ENCODE measurements around the gene UBE2F. TPM values are rescaled to one million over a fixed set of nuclear protein-coding genes. Genes with fewer than 3 reads are reported as not detected.
A peak's percentile ranks its signal among the peaks of the same experiment; 100 is the strongest.

The UBE2F gene
- total RNA-seq, 1 experiment from 2014 or later = 116 TPM

GRCh38 chr2:238010572-238010971, 43.8 kb downstream of the UBE2F start:
- intact Hi-C loops (cut with micrococcal nuclease) = loop anchor here (10.0 kb wide), 1 partner anchor 496 kb away; no protein-coding TSS in a partner anchor
- Mint-ChIP-seq H3K36me3 (ENCODE audit: insufficient read depth, unreplicated experiment) (peaks cover 32% of the 10 kb centered on the region), H3K9me3 (ENCODE audit: unreplicated experiment) (no peaks in the 10 kb centered on the region), H3K4me1 (ENCODE audit: insufficient read depth, unreplicated experiment) (peaks cover 18% of the 10 kb centered on the region), H3K4me3 (ENCODE audit: unreplicated experiment) (no peak overlapping the region), H3K27me3 (ENCODE audit: insufficient read depth, unreplicated experiment) (no peaks in the 10 kb centered on the region), H3K27ac (ENCODE audit: low read depth, unreplicated experiment) (no peak overlapping the region)
- DNase-seq (ENCODE audit: unreplicated experiment) = no peak
- POLR2A ChIA-PET = no interaction called here
- no TSS peak for BruUV-seq (replicated peaks)
- CTCF ChIA-PET = no interaction called here
- TF ChIP-seq, protein P1, sequence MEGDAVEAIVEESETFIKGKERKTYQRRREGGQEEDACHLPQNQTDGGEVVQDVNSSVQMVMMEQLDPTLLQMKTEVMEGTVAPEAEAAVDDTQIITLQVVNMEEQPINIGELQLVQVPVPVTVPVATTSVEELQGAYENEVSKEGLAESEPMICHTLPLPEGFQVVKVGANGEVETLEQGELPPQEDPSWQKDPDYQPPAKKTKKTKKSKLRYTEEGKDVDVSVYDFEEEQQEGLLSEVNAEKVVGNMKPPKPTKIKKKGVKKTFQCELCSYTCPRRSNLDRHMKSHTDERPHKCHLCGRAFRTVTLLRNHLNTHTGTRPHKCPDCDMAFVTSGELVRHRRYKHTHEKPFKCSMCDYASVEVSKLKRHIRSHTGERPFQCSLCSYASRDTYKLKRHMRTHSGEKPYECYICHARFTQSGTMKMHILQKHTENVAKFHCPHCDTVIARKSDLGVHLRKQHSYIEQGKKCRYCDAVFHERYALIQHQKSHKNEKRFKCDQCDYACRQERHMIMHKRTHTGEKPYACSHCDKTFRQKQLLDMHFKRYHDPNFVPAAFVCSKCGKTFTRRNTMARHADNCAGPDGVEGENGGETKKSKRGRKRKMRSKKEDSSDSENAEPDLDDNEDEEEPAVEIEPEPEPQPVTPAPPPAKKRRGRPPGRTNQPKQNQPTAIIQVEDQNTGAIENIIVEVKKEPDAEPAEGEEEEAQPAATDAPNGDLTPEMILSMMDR (IDR thresholded peaks at IDR 0.05; ENCODE audit: unreplicated experiment) = no peak

DNA sequence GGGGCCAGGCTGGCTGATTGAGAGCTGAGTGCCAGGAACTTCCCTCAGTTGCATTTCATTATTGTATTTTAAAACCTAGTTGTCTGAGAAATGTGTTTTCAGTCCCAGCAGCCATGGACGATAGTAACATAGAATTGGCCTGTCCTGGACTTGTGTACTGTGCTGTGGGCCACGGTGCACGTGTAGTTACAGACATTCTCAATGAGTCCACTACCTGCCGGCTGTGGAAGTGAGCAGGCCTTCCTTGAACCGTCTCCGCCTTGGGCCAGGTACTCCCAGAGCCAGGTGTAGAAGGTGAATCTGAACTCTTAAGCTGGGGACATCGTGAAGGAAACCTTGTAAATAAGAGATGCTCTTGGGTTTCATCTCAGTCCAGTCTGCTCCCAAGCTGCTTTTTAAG, 47.0 kb downstream of the UBE2F start:
- Mint-ChIP-seq H3K4me1 (ENCODE audit: insufficient read depth, unreplicated experiment) (peaks cover 6% of the 10 kb centered on the region), H3K27me3 (ENCODE audit: insufficient read depth, unreplicated experiment) (no peaks in the 10 kb centered on the region), H3K36me3 (ENCODE audit: insufficient read depth, unreplicated experiment) (peaks cover 35% of the 10 kb centered on the region), H3K4me3 (ENCODE audit: unreplicated experiment) (no peak overlapping the region), H3K9me3 (ENCODE audit: unreplicated experiment) (no peaks in the 10 kb centered on the region), H3K27ac (ENCODE audit: low read depth, unreplicated experiment) (peak overlapping the region; percentile 43)
- intact Hi-C loops (cut with micrococcal nuclease) = loop anchor here (10.0 kb wide), 1 partner anchor 499 kb away; no protein-coding TSS in a partner anchor
- ChIA-PET POLR2A (no interaction called here), CTCF (no interaction called here)
- no TSS peak for BruUV-seq (replicated peaks)
- no peak for DNase-seq (ENCODE audit: unreplicated experiment)
- TF ChIP-seq, protein P1 (IDR thresholded peaks at IDR 0.05; ENCODE audit: unreplicated experiment) = no peak

DNA sequence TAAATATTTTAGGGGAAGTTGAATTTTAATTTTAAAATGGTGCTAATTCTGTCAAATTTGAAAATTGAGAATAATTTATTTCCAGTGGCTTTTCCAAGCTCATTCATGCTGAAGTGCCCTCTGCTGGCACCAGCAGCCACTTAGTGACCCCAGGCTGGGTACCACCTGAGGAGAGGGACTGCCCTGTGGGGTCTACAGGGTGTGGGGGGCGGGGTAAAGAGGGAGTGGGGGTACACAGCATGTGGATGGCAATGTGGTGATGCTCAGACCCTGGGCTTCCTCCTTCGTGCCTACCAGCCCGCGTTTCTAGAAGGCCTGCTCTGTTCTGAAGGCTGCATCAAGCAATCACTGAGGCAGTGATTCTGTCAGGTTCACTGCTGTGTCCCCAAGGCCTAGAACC, 48.9 kb downstream of the UBE2F start:
- POLR2A ChIA-PET = interaction anchor here (0.6 to 0.9 kb wide), 2 partner anchors 10 to 13 kb away, joined by 3 to 4 read pairs; no protein-coding TSS in a partner anchor
- Mint-ChIP-seq H3K4me3 (ENCODE audit: unreplicated experiment) (no peak overlapping the region), H3K9me3 (ENCODE audit: unreplicated experiment) (no peaks in the 10 kb centered on the region), H3K27ac (ENCODE audit: low read depth, unreplicated experiment) (no peak overlapping the region), H3K27me3 (ENCODE audit: insufficient read depth, unreplicated experiment) (no peaks in the 10 kb centered on the region), H3K36me3 (ENCODE audit: insufficient read depth, unreplicated experiment) (peaks cover 46% of the 10 kb centered on the region), H3K4me1 (ENCODE audit: insufficient read depth, unreplicated experiment) (peaks cover 7% of the 10 kb centered on the region)
- intact Hi-C loops (cut with micrococcal nuclease) = loop anchor here (10.0 kb wide), 1 partner anchor 501 kb away; no protein-coding TSS in a partner anchor
- TF ChIP-seq, protein P1 (IDR thresholded peaks at IDR 0.05; ENCODE audit: unreplicated experiment) = no peak
- no peak for DNase-seq (ENCODE audit: unreplicated experiment)
- CTCF ChIA-PET = no interaction called here
- BruUV-seq (replicated peaks) = no TSS peak

- DNase-seq (ENCODE audit: unreplicated experiment) = no peak
- Mint-ChIP-seq H3K36me3 (ENCODE audit: insufficient read depth, unreplicated experiment) (peaks cover 51% of the 10 kb centered on the region), H3K27ac (ENCODE audit: low read depth, unreplicated experiment) (no peak overlapping the region), H3K9me3 (ENCODE audit: unreplicated experiment) (no peaks in the 10 kb centered on the region), H3K4me1 (ENCODE audit: insufficient read depth, unreplicated experiment) (peaks cover 7% of the 10 kb centered on the region), H3K4me3 (ENCODE audit: unreplicated experiment) (no peak overlapping the region), H3K27me3 (ENCODE audit: insufficient read depth, unreplicated experiment) (no peaks in the 10 kb centered on the region)
- TF ChIP-seq, protein P1 (IDR thresholded peaks at IDR 0.05; ENCODE audit: unreplicated experiment) = no peak
- CTCF ChIA-PET = no interaction called here
- intact Hi-C loops (cut with micrococcal nuclease) = loop anchor here (10.0 kb wide), 1 partner anchor 502 kb away; no protein-coding TSS in a partner anchor
- POLR2A ChIA-PET = no interaction called here
- no TSS peak for BruUV-seq (replicated peaks)
Measured at GRCh38 chr2:238016526-238016925, 49.7 kb downstream of the UBE2F start.

All from MCF 10A (cell line).